Activated CD4-positive, alpha-beta T cell treated with anti-CD3 and anti-CD28 coated beads, Interleukin-2, amount 50 U/mL, for 4 hours (primary cell): ENCODE data around the gene ACTL8.

ENCODE experiments used
- DNase-seq, 2 experiments: peaks; one replicate each; pipeline ENCODE4 v3.0.0-alpha.2; 2020

ACTL8 gene

DNA sequence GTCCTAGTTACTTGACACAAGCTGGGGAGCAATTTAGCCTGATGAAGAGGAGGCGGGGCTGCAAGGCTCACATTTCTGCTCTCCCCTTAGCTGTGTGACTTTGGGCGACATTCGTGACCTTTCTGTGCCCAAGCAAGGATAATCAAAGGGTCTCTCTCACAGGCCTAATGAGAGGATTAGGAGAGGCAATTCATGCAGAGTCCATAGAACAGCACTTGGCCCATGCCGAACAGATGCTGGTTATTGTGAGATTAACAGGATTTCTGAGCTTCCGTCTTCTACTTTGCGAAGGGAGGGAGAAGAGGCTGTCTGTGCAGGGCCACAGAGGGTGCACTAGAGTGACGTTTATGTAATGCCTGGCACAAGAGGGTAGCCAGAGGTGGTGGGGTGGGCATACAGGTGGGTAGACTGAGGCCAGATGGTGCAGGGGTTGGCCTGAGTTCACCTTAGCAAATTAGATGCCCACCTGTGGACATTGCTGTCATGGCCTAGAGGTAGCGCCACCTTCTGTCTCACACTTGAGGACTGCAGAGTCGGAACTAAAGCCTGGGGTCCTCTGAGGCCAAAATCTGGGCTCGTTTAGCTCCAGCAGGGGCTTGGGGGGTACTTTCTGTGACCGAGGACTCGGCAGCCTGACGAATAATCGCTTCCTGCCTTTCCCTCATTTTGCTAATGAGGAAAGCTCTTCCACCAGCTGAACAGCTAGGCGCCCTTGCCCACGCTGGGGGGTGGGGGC is 18.6 kb downstream of the ACTL8 start:
- DNase-seq = no peak

DNA sequence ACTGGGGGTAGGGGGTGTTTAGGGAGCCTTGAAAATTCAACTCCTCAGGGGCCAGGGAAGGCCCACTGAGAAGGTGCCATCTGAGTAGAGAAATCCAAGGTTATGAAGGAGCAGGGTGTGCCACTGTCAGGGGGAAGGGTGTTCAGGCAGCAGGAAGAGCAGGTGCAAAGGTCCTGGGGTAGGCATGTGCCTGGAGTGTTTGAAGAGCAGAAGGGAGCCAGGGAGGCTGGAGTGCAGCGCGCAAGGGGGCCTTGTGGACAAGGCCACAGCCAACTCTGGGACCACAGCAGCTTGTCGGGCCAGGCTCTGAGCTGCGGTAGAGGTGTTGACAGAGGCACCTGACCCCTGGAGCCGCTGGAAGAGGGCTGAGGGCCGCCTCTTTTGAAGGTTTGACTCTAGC is 19.3 kb downstream of the ACTL8 start:
- DNase-seq = no peak

DNA sequence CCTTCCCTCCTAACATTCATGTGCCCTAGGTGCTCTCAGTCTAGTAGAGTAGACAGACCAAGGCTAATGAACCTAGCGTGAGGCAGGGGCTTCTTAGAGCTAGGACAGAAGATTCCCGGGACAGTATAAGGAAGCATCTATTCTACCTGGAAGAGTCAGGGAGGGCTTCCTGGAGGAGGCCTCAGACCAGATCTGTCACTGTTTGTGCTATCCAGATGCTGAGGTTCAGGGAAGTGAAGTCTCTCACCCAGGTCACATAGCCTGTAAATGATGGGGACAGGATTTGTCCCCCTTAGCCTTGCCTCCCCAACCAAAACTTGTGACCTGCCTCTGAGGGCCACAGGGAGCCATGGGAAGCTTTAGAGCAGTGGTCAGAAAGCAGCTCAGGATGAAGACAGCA is 20.7 kb downstream of the ACTL8 start:
- no peak for DNase-seq

DNA sequence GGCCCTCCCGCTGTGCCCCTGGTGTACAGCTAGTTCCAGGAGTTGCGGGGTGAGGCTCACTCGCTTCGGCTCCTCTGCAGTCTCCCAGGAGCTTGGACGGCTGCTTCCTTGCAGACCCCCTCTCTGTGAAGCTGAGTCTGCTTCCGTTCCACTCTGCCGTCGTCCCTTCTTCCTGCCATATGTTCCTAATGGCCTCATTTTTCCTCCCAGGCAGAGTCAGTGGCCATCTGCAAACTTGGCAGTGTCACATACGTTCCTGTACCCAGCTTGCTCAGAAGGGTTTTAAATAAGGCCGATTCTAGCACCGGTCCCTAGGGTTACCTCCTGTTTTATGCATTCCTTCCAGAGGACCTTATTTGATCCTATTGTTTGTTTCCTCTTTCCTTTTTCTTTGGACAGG is 21.3 kb downstream of the ACTL8 start:
- no peak for DNase-seq

DNA sequence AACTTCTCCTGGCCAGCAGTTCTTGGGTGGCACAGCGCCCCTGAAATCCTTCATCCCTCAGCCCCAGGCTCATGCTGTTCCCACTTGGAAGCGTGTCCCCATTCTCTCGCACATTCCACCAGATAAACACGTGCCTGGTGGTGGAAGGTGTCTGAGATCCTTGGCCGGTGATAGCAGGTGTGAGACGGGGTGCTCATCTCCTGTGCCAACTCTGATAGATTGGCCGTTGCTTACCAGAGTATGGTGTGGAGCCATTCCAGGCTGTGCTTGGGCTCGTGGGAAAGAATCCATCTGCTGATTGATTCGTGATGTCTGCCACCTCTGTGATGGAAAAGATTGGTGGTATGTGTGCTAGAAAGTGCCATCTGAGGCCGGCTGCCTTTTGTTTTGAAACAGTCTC is 22.2 kb downstream of the ACTL8 start:
- DNase-seq = no peak

DNA sequence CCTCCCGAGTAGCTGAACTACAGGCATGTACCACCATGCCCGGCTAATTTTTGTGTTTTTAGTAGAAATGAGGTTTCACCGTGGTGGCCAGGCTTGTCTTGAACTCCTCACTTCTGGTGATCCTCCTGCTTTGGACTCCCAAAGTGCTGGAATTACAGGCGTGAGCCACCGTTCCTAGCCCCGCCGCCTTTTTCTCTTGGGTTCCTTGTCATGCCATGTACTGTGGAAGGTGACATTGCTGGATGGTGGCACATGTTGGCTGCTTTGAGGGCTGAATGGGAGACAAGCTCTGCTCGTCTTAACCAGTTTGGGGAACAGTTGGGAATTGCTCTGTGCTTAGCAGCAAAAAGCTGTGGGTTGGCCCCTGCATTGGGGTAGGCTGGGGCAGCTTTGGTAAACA is 22.7 kb downstream of the ACTL8 start:
- DNase-seq = no peak

DNA sequence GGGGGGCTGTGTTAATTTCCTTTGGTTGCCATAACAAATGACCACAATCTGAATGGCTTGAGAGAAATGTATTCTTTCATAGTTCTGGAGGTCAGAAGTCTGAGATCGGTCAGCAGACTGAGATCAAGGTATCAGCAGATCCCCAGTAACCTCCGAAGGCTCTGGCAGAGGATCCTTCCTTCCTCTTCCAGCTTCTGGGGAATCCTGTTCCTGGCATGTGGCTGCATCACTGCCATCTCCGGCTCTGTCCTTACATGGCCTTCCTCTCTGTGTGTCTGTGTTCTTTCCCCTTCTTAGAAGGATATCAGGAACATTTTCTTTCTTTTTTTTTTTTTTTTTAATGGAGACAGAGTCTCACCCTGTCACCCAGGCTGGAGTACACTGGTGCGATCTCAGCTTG is 25.8 kb downstream of the ACTL8 start:
- no peak for DNase-seq

DNA sequence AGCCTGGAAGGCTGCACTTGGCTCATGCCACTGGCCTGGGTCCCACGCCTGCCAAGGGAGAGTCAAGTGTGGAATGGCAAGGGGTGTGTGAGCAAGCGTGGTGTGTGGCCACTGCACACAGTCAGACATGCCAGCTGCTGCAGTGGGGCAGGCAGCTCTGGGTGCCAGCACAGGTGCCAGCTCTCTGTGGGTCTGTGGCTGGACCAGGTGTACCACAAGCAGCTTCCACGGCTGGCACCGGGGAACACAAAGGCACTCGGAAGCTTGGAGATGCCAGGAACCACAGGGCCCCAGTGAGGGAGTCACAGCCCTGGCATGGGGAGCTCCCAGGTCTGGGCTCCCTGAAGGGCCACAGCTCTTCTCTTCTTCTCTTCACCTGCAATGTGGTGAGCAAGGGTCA is 34.8 kb downstream of the ACTL8 start:
- DNase-seq = no peak

DNA sequence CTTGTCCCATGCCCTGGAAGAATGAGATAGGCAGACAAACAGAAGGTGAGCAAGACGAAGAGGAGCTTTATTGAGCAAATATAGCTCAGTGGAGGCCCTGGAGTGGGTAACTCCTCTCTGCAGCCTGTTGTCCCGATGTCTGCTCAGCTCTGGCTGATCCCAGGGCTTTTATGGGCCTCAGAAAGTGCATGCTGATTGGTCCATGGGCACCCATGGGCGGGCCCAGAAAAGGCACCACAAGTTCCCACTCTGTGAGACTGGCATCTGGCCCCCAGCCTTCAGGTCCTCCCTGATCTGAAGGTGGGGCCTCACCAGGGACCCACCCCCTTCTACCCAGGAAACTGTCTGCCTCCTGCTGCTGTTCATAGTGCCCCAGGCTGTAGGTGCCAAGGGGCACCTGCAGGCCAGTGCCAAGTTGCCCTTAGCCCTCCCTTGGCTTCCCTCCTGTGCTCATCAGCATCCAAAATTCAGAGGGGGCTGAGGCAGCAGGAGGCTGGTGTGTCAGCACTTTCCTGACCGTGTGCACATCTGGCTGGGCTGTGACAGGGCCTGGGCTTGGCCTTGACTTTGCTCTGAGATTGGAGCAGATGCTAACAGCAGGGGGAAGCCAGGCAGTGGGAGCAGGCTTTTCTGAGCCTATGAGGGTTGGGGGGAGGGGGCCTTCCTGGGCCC is 35.4 kb downstream of the ACTL8 start:
- no peak for DNase-seq

DNA sequence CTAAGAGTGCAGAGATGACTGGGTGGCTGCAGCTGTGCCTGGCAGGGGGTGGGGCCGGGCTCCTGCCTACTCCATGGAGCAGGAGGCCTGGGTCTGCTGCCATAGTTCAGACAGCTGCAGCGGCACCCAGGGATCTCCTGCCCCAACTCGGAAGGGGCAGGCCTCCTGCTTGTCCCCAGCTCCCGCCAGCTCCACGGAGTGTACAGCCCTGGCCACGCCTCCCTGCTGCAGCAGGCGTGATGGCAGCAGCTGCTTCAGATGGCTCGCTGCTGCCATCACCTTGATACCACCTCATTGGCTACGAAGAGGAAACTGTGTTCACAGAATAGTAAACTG is 35.9 kb downstream of the ACTL8 start:
- no peak for DNase-seq

DNA sequence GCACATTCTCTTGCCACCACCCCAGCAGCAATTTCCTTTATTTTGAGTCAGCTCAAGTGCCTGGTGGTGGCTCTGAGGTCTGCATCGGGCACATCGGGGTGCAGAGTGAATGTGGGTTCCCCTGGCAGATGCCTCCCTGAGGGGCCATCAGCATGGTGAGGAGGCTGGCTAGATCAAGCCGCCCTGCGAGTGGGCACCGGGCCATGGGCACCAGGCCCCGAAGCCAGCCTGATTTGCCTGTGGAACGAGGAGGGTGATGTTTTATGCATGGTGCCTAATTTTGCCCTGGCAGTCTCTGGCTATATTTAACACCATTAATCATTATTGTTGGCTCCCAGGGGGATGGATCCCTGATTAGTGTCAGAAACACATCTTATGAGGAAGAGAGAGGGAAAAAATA is 36.3 kb downstream of the ACTL8 start:
- DNase-seq = no peak

DNA sequence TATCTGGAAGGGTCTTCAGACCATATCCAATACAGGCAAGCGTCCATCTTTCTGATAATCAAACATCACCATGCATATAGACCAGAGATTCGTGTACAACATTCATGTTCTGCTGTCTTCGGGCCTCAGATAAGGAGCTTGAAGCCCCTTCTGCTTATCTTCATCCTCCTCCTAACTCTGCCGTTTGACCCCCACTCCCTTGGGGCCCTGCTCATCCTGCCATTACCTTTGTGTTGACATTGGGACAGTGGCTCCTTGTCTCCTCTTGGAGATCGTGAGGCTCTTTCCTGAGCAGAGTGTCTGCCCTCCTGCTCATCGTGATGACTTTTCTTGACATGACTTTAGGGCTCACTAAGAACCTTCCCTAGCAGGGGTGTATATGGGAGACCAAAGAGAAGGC is 37.3 kb downstream of the ACTL8 start:
- DNase-seq = no peak

DNA sequence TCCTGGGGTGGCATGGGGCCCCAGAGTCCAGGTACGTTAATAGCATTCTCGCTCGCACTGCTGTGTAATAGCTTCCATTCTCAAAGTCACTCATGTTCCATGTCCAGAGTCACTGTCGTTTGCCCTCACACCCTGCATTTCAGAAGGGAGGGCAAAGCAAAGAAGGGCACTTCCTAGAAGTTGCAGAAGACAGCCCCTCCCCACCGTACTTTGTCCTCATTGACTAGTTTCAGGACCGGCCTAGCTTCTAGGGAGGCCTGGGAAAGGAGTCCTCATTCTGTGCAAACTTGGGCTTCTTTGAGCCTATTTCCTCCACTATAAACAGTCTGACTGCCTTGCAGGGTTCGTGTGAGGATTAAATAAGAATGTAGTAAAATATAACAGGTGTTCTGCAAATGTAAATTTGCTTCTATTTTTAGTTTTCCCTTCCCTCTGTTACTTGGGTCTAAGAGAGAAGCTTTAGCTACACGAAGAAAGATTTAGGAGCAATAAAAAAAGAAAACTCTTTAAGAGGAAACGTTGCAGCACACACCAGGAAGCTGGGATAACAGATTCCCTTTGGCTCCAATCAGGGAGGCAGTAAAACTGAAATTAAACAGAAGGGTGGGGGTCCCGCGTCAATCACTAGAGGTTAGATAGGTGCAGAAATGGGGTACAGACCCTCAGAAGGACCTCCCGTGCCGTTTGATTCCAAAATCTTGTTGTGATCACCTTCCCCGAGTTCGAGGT is 40.1 kb downstream of the ACTL8 start:
- DNase-seq = no peak

DNA sequence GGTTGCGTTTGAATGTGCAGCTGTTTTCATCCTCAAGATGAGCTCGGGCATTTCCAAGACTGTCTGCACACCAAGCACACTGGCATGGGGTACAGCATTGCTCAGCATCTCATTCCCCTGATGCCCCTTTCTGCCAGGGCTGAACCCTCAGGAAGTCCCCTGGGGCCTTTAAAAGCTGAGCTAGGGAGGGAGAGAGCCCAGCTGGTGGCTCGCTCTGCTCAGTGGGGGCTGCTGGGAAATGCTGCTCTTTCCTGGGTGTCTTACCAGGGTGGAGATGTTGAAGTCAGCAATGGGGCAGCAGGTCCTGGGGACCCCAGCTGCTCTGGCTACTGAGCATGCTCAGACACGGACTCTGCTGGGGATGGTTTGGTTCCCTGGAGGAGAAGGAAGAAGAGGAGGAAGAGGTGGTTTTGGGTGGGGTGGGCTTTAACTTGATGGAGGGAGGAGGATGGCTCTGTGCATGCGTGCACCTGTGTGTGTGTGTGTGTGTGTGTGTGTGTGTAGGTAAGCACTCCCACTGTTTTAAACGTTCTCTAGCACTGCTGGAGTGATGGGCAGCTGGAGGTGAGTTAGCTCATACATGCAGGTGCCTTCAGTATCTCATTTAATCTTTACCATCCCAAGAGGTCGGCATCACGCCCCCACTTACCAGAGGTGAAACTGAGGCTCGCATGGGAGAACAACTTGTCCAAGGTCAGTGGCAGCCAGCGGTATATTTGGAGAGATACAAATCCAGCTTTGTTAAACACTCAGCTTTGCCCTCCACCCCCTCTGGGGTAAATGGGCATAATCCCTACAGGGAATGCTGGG is 40.9 kb downstream of the ACTL8 start:
- DNase-seq = no peak

DNA sequence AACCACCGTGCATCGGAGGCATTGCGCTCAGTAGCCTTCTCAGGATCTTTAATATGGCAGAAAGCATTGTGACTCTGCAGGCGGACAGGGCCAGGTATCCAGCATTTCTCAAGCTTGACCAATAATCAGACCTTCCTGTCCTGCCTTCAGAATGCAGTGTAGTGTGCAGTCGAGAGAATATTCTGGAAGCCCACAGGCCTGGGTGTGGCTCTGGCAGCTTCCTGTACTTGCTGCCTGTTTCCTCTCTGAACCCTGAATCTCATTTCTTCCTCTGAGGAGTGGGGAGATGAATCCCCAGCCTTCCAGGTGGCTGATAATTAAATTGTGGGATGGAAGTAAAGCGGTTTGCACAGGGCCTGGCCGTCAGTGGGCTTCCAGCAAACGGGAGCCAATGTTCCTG is 42.3 kb downstream of the ACTL8 start:
- no peak for DNase-seq

DNA sequence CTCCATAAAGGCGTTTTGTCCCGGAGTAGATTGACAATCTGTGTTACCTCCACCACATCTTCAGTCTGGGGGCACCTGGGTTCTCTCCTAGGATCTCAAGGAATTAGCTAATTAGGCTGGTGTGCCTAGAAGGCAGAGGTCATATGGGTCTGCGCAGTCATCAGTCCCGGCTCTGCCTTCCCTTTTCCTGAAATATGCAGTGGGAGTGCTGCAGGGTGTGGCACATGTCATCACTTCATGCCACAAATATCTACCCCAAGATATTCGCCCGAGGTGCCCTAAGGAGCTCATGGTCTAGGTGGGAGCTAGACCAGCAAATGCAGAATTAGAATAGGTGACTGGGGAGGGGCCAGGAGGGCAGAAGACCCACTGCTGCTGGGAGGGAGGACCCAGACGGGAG is 42.9 kb downstream of the ACTL8 start:
- DNase-seq = no peak

DNA sequence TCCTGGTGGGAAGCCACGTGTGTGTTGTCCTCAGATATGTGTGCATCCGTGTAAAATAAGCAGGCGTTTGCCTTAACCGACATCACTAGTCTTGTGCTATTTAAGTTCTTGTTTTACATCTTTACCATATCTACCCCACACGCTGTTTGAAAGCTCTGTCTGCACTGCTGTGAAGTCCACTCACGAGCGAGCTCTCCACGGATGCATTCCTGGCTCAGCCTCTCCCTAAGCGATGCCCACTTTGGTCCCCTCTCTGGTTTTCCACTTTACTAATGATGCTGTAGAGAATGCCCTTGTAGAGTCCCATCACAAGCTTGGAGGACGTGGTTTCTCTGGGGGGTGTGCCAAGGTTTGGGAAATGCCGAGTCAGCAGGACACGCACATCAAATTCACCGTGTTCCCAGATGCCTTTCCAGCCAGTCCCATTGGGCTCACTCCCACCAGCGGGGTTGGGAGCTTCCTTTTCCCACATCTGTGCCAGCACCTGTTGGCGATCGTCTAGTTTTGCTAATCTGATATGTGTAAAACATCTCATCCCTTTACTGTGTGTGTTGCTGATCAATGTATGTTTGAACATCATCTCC is 43.8 kb downstream of the ACTL8 start:
- DNase-seq = no peak

DNA sequence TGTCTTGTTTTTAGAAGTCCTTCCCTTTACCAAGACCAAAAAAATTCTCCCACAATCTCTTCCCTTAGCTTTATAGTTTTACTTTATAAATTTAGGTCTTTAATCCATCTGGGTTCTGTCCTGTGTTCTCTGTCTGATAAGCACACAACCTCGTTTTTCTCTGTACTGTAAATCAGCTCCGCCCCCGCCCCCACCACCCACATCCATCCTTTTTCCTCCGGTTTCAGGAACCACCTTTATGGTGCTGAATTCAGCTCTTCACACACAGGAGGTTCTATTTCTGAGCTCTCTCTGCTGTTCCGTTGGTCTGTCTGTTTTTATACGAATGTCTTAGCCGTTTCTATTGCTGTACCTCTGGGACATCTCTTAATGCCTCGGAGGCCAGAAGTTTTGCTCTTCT is 44.5 kb downstream of the ACTL8 start:
- no peak for DNase-seq

DNA sequence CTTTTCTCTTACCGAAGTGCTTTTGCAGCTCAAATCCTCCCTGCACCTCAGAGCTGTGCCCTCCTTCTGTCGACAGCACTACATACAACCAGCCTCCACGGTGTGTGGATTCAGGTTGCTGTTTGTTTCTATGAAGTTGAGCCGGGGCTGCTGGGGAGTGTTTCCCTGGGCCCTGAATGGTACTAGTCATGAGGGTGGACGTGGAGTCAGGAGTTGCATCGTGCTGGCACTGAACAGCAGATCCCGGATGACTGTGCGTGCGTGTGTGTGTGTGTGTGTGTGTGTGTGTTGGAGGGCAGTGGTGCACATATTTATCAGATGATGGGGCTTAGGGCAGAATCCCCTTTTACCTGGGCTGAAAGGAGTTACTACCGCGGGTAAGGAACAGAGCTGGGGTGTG is 47.0 kb downstream of the ACTL8 start:
- DNase-seq = no peak

DNA sequence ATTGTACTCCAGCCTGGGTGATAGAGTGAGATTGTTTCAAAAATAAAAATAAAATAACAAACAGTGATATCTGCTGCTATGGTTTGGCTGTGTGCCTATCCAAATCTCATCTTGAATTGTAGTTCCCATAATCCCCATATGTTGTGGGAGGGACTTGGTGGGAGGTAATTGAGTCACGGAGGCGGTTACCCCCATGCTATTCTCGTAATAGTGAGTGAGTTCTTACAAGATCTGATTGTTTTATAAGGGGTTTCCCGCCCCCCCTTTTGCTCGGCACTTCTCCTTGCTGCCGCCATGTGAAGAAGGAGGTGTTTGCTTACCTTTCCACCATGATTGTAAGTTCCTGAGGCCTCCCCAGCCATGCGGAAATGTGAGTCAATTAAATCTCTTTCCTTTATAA is 47.8 kb downstream of the ACTL8 start:
- DNase-seq = no peak

DNA sequence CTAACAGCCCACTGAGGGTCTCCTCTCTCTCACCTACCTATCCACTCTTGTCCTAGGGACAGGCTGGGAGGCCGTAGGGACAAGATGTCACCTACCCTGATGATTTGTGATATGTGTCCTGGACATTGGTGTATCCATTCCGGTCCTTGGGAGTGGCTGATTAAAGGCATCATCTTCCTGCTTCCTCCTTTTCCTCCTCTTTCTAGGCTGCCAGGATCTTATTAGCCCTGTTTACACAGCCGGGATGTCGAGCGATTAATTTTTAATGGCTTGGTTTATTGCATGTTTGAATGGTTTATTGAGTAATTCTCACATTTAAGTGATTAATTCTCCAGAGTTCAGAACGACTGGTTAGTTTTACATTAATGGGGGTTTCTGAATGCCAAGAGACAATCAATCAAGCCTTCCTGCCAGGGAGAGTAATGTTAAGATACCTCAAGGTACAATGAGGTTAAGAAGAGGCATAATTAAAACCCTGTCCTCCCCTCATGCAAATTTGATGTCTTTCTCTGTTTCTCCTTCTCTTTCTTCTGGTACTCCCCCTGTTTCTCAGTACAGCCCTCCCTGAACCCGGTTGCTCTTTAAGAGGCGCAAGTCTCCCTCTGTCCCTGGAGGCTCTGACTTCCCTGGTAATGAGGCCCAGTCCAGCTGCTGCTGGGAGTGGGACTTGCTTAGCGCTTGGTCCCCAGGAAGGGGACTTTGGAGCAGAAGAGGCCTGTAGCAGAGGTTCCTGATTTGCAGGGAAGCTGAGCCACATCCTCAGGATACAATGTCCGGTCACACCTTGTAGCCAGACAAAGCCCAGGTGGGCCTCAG is 50.9 kb downstream of the ACTL8 start:
- no peak for DNase-seq

DNA sequence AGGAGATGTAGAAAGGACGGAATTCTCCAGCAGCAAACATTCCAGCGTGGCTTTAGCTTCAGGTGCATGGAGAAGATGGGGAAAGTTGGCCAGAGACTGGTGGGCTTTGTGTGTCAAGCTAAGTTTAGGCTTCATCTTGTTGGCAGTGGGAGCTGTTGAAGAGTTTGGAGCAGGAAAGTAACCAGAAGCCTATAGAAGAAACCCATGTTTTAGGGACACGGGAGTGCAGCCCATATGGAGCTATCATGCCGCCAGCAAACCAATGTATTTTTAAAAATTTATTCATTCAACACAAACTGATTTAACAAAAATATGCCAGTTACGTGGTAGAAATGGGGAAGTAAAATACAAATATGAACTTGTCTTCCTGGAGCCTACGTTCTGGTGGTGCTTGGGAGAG is 53.7 kb downstream of the ACTL8 start:
- no peak for DNase-seq
